Mucosa of descending colon (tissue), 3 donors: ENCODE measurements around the gene SMAP2. TPM values are rescaled to one million over a fixed set of nuclear protein-coding genes. Genes with fewer than 3 reads are reported as not detected.

ENCODE experiments used
- ATAC-seq: fragments of 200-7000 bp; cut with Tn5 transposase; one replicate; pipeline ENCODE4 v1.9.1; 2020; ENCODE audit warnings: mild to moderate bottlenecking, moderate library complexity
- DNase-seq, 3 donors: peaks; one replicate each; pipeline ENCODE4 v3.0.0-alpha.2; 2020
- H3K36me3 ChIP-seq: fragments of 200-600 bp; one replicate; pipeline ENCODE4 v1.8.0; 2021; ENCODE audit warnings: low read depth, mild to moderate bottlenecking
- H3K4me1 ChIP-seq: fragments of 200-600 bp; one replicate; pipeline ENCODE4 v1.8.0; 2021; ENCODE audit warnings: low read depth, mild to moderate bottlenecking
- H3K4me3 ChIP-seq: fragments of 200-600 bp; one replicate; pipeline ENCODE4 v1.8.0; 2021; ENCODE audit warnings: mild to moderate bottlenecking
- H3K9me3 ChIP-seq: fragments of 200-600 bp; one replicate; pipeline ENCODE4 v1.8.0; 2021; ENCODE audit warnings: mild to moderate bottlenecking
- CTCF ChIP-seq: fragments of 200-600 bp; IDR thresholded peaks from one replicate; pipeline ENCODE4 v1.8.0; 2022; ENCODE audit warnings: antibody characterized with exemption, mild to moderate bottlenecking
- intact Hi-C, 2 donors: fragments of 100-400 bp; cut with DNase I in 1 of 2; cut with micrococcal nuclease in 1 of 2; formaldehyde crosslinking; loops; one replicate each; pipeline versions ENCODE4 v1.11.0 to v1.11.1; 2022; cut with DNase I, micrococcal nuclease
- total RNA-seq, 3 donors: library from RNA; stranded (reverse); fragmentation: NEBNext Ultra II Directional in 2 of 3; extraction: Animal tissue kit (Norgen Biotek cat#: 25700) in 2 of 3; gene quantifications; one replicate each; pipeline versions ENCODE4 v1.2.1 to v1.2.4, GENCODE V29; 2021 to 2023
- donor health status: DM: no; HTN: no; CAD: no; lungs with moderate emphysema.
- donor health status: DM: no; HTN: no; CAD: no.
- donor health status: DM: no; HTN: yes; CAD: no.

SMAP2 gene
- total RNA-seq, 3 donors from 2014 or later = 22.0 to 35.6 (median 24.7) TPM

GRCh38 chr1:40431385-40431784, 57.9 kb downstream of the SMAP2 start:
- no peak for DNase-seq
- no peak for TF ChIP-seq CTCF
- H3K36me3 ChIP-seq = no peaks in the 10 kb centered on the region
- no peak overlapping the region for H3K4me3 ChIP-seq
- intact Hi-C loops = no loop called here
- no peak for ATAC-seq
- no peaks in the 10 kb centered on the region for H3K9me3 ChIP-seq
- no peaks in the 10 kb centered on the region for H3K4me1 ChIP-seq

GRCh38 chr1:40432644-40433390, 59.3 kb downstream of the SMAP2 start:
- DNase-seq (no peak), ATAC-seq (no peak)
- H3K4me1 ChIP-seq = no peaks in the 10 kb centered on the region
- intact Hi-C loops = no loop called here
- TF ChIP-seq CTCF = no peak
- H3K4me3 ChIP-seq = no peak overlapping the region
- H3K36me3 ChIP-seq = no peaks in the 10 kb centered on the region
- no peaks in the 10 kb centered on the region for H3K9me3 ChIP-seq

GRCh38 chr1:40435471-40435870, 61.9 kb downstream of the SMAP2 start:
- H3K36me3 ChIP-seq = no peaks in the 10 kb centered on the region
- no peak overlapping the region for H3K4me3 ChIP-seq
- H3K4me1 ChIP-seq = no peaks in the 10 kb centered on the region
- ATAC-seq = no peak
- no peaks in the 10 kb centered on the region for H3K9me3 ChIP-seq
- TF ChIP-seq CTCF = no peak
- DNase-seq = no peak
- intact Hi-C loops = no loop called here

GRCh38 chr1:40435876-40436275, 62.3 kb downstream of the SMAP2 start:
- Histone ChIP-seq H3K4me3 (no peak overlapping the region), H3K4me1 (no peaks in the 10 kb centered on the region), H3K9me3 (no peaks in the 10 kb centered on the region), H3K36me3 (no peaks in the 10 kb centered on the region)
- TF ChIP-seq CTCF = no peak
- ATAC-seq (no peak), DNase-seq (no peak)
- intact Hi-C loops = no loop called here

- Histone ChIP-seq H3K4me1 (no peaks in the 10 kb centered on the region), H3K36me3 (no peaks in the 10 kb centered on the region), H3K4me3 (no peak overlapping the region), H3K9me3 (no peaks in the 10 kb centered on the region)
- DNase-seq (peak in 1 of 3 donors; percentile 39), ATAC-seq (peak; percentile 54)
- intact Hi-C loops = no loop called here
- TF ChIP-seq CTCF = peak; percentile 48
Observed at GRCh38 chr1:40438391-40439015, 65.0 kb downstream of the SMAP2 start.
